ENCODE measurements around the gene TNPO3.

TNPO3 gene

DNA sequence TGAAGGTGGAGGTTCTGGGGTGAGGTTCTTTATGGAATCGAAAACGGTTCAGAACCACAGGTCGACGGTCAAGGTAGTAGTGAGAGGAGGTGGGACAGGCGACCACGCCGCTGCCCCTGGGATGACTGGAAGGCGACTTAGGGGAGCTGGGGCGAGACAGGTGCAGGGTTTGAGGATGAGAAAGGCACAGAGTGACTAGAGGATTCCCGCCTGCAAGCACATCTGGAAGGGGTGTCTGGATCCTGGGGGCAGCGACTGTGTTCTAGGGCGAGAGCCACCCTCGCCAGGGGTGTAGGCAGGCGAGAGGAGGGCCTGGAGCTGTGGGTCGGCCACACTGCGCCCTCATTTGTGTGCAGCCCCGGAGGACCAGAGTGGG is 117.7 kb downstream of the TNPO3 start:
- TF ChIP-seq CTCF (IDR thresholded peaks at IDR 0.05; ENCODE audit: low read depth, low read length) = no peak
- H3K4me3 ChIP-seq (ENCODE audit: low read depth, low read length) = no peak overlapping the region

DNA sequence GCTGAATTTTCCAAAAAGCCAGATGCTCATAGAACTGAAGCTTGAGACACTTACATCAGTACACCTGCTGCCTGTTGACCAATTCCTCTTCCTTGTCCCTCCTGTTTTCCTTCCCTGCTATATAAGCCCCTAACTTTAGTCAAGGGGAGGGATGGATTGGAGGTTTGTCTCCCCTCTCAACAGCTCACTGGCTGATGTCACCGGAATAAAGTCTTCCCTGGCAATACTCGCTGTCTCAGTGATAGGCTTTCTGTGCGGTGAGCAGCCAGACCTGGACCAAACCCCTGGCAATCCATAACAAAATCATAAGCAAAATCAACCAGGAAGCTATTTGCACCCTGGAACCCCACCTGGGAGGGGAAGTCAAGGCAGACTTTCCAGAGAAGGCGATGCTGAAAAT is 118.1 kb downstream of the TNPO3 start:
- no peak overlapping the region for H3K4me3 ChIP-seq (ENCODE audit: low read depth, low read length)
- TF ChIP-seq CTCF (IDR thresholded peaks at IDR 0.05; ENCODE audit: low read depth, low read length) = no peak

DNA sequence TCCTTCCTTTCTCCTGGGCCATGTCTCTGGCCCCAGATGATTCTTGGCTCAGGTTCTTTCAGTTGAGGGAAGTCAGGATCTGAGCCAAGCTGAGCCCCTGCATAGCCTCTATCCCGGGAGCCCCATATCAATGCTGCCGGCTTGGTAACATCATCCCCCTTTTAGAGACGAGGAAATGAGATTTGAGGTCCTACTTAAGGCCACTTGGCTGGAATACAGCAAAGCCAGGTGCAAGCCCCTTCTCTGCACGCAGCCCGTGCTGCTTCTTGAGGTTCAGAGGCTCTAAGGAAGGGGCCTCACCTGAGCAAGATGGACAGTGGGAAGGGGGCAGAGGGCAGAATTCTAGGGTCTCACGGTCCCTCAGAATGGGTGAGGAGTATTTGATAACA is 119.6 kb downstream of the TNPO3 start:
- no peak overlapping the region for H3K4me3 ChIP-seq (ENCODE audit: low read depth, low read length)
- no peak for TF ChIP-seq CTCF (IDR thresholded peaks at IDR 0.05; ENCODE audit: low read depth, low read length)

GRCh38 chr7:128934361-128935341 is 120.3 kb downstream of the TNPO3 start:
- H3K4me3 ChIP-seq (ENCODE audit: low read depth, low read length) = no peak overlapping the region
- no peak for TF ChIP-seq CTCF (IDR thresholded peaks at IDR 0.05; ENCODE audit: low read depth, low read length)

DNA sequence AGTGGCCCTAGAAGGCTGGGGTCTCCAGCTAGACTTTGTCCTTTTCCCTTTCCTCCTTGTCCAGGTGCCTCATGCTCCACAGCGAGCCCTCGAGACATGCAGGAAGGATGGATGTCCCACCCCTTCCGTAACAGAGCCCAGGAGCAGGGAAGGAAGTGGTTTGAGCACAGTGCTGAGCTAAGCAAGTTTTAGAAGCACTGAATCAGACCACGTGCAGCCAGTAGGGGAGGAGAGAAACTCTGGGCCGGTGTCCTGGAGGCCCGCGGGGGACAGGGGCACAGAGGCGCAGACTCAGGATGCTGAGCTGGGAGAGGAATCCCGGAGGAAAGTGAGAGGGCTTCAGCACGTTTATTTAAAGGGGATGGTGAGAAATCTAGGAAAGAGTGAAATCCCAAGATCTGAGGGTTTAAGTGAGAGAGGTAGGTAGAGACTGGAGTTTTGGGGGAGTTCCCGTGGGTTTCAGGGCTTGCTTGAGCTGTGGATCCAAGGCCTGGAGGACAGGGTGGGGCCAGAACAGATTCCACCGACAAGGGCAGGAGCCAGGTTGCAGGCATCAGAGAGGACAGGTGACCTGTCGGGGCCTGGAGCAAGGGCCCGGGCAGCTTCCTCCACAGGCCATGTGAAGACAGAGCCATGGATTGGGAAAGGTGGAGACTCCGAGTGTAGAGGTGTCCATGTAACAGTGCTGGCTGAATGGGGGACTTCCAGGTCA is 121.6 kb downstream of the TNPO3 start:
- no peak overlapping the region for H3K4me3 ChIP-seq (ENCODE audit: low read depth, low read length)
- TF ChIP-seq CTCF (IDR thresholded peaks at IDR 0.05; ENCODE audit: low read depth, low read length) = no peak

DNA sequence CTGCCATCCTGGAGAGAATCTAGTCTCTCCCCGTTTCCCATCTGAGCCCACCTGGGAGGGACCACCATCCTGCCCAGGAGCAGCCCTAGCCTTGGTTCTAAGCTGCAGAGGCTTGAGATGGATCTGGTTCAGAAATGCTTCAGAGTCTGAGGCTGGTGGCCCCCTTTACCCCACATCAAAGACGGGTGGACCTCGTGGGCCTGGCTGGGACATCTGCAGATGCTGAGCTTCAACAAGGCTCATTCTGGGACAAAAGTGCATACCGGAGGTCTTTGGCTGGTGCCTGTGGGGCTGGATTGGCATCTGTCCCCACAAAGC is 122.1 kb downstream of the TNPO3 start:
- TF ChIP-seq CTCF (IDR thresholded peaks at IDR 0.05; ENCODE audit: low read depth, low read length) = no peak
- no peak overlapping the region for H3K4me3 ChIP-seq (ENCODE audit: low read depth, low read length)
